ENCODE data around the gene ACACA. TPM values are rescaled to one million over a fixed set of nuclear protein-coding genes. Genes with fewer than 3 reads are reported as not detected.
"Not testable (repeated sequence)": the region's sequence is repeated elsewhere in the genome, so short reads cannot be mapped to it uniquely, and the experiment has no call there.

ACACA gene
- total RNA-seq, 1 donor from 2014 or later, result 62.5 TPM

DNA sequence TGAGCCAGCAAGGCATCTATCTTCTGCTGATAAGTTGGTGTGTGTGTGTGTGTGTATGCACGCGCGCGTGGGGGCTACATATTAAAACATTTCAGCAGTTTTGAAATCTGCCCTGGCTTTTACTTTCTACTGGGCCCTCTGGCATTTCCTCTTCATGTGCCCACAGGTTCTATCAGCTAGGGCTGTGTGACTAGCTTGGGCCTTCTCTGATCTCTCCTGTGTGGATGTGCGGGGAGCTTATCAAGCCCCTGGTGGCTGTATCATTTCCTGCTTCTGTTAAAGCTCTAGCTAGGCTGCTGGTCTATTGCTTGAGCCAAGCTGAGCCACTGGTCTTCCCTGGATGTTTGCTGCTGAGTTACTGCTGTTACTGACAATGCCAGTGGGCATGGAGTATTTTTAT lies 325.3 kb downstream of the ACACA start:
- intact Hi-C loops (cut with micrococcal nuclease), result no loop called here

DNA sequence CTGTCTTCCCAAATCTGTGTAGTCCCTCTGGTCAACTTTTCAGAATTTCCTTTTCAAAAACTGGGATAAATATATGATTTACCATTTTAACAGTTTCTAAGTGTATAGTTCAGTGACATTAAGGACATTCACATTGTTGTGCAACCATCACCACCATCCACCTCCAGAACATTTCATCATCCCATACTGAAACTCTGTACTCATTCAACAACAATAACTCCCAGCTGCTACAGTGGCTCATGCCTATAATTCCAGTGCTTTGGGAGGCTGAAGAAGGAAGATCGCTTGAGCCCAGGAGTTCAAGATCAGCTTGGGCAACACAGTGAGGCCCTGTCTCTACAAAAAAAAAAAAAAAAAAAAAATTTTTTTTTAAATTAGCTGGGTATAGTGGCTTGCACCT lies 326.9 kb downstream of the ACACA start:
- intact Hi-C loops (cut with micrococcal nuclease), result no loop called here

DNA sequence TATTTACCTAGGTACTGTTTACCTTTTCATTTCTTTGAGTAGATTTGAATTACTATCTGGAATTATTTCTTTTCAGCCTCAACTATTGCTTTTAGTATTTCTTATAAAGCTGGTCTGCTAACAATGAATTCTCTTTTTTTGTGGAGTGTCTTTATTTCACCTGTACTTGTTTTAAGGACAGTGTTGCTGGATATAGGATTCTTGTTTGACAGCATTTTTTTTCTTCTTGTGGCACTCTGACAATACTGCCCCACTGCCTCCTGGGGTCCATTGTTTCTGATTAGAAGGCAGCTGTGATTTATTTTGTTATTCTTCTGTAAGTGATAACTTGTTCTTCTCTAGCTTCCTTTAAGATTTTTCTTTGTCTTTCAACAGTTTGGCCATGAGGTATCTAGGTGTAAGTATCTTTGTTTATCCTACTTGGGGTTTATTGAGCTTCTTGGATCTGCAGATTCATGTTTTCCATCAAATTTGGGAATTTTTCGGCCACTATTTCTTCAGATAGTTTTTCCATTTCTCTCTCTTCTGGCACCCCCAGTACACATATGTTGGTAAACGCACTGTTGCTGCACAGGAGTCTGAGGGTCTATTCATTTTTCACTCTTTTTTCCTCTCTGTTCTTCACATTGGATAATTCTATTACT lies 327.4 kb downstream of the ACACA start:
- intact Hi-C loops (cut with micrococcal nuclease), result no loop called here

DNA sequence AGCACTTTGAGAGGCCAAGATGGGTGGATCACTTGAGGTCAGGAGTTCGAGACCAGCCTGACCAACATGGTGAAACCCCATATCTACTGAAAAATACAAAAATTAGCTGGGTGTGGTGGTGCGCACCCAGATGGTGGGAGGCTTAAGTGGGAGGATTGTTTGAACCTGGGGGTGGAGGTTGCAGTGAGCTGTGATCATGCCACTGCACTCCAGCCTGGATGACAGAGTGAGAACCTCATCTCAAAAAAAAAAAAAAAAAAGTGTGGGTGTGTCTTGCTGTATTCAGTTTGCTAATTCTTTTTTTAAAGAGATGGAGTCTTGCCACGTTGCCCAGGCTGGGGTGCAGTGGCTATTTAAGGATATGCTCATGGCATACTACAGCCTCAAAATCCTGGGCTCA lies 333.2 kb downstream of the ACACA start:
- intact Hi-C loops (cut with micrococcal nuclease), result not testable (repeated sequence)

DNA sequence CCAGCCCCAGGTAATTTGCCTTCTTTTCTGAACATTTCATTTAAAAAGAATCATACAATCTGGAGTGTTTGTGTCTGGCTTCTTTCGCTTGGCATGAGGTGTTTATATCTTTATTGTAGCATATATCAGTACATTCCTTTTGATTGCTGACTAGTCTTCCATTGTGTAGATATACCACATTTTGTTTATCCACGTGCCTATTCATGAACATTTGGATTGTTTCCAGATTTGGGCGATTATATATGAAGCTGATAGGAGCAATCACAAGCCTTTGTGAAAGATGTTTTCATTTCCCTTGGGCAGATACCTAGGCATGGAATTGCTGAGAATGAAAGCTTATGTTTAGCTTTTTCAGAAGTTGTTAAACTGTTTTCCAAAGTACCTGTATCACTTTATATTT lies 337.5 kb downstream of the ACACA start:
- intact Hi-C loops (cut with micrococcal nuclease), result no loop called here

DNA sequence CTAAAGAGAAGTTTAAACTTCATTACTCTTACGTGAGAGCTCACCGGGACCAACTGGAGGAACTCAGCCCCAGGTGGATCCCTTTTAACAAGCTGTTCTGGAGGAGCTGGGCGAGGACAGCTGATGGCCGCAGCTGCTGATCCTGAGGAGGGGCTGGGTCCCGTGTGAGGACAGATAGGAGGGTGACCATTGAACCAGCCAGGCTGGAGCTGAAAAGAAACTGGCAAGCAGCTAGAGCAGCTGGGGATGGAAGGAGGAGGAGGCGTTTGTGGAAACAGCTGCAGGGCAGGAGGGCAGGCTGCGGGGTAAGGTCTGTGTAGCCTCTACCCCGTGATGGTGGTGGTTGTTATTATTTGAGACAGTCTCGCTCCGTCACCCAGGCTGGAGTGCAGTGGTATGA lies 338.4 kb downstream of the ACACA start:
- intact Hi-C loops (cut with micrococcal nuclease), result no loop called here

DNA sequence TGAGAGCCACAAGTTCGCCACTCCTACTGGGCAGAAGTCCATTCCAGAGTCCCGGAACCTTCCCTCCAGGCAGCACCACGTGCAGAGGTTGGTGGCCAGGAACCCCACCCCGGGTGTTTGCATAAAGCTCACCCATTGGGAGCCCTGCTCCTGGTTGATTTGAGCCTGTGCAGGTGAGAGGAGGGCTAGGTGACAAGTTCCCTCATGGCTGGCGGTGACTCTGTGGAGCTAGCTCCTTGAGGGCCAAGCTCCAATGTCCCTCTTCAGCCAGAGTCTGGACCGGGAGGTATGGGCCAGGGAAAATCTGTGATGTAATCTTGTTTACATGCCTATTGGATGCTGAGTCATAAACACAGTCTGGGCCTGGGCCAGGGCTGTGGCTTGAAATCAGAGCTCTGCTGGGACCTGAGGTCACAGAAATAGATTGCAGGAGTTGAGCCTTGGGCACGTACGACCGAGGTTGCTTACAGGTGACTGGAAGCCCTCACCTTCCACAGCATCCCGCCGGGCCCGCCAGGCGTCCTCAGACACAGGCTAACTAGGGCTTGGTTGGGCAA lies 339.0 kb downstream of the ACACA start:
- intact Hi-C loops (cut with micrococcal nuclease), result no loop called here

DNA sequence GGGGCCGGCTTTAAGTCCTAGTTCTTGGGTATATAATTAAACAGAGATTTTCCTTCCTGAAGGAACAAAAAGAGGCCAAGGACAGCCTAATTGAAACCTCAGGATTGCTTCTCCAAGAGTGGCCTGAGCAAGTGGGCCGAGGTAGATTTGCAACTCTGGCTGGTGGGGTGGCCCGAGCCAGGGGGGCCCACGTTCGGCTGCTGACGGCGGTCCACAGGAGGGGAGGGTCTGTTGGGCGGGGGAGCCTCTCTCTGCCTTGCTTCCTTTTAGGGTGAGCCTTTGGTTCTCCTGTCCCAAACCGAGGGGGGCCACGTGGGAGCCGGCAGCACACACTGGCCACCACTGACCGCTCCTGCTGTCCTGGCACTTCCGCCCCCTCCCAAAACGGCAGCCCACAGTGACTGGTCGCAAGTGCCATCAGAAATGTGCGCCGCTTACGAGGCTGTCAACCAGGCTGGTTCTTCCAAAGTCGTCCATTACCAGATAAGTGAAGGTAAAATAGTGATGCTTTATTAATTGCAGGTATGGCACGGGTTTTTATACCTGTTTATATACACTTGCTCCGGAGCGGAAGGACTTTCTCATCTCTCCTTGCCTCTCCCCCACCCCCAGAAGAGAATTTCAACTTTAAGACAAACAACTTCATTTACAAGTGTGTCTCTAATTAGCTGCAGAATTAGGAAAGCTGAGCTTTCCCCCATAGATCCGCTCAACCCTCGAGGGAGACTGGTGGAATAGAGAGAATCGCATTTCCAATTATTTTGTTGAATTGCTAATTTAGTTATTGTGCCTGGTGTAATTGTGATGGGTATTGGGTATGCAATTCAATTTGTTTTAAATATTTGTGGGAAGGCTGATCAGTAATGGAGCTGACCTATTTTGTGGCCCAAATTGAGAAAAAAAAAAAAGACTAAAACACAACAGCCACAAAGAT lies 340.0 kb downstream of the ACACA start:
- intact Hi-C loops (cut with micrococcal nuclease), result no loop called here

DNA sequence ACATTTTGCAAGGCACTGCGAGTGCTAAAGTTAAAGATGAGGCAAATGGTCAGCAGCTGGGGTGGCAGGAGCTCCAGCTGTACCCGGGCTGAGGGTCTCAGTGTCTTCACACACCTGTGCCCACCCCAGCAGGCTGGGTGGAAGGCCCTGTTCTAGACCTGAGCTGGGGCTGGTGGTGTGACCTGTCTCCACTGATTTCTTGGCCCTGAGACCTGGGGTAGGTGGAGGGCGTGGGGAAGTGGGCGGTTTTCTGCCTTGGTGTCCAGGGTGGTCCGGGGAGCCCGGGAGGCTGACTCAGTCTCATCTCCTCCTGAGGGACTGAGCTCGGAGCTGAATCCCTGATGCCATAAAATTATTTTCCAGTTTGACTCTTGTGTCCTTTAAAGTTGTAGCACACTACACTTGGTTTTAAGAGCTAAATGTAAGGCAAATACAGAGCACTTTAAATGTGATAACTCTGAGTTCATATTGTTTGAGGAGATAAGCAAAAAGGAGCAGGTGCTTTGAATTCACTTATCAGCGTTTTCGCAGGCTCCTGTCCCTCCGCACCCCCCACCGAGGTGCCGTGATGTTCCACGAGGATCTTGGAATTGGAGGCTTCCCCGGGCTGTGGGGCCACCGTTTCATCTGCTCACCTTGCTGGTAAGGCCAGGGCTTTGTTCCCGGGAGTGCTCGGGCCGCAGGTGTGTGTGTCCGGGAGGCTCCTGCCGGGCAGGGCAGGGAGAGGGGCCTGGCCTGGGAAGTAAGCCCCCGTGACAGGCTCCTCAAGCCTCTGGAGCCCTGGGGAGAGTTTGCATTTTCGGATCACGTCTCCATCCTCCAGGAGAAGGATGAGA lies 340.9 kb downstream of the ACACA start:
- intact Hi-C loops (cut with micrococcal nuclease), result no loop called here

DNA sequence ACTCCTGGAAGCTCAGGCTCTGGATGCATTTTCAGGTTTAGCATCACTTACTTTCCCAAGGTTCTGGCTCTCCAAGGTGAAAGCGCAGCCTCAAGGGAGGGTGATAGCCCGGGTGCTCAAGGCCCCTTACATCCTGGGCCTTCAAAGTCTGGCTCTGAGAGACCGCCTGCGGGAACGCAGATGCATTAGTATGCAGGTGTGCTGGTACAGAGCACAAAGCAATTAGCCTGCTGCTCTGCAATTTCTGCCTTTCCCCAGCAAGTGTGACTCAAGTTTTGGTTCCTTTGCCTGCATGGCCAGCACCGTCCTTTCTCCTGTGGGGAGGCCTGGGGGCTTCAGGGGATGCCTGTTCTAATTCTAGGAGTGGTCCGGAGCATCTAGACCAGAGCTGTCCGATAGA lies 341.7 kb downstream of the ACACA start:
- intact Hi-C loops (cut with micrococcal nuclease), result no loop called here

DNA sequence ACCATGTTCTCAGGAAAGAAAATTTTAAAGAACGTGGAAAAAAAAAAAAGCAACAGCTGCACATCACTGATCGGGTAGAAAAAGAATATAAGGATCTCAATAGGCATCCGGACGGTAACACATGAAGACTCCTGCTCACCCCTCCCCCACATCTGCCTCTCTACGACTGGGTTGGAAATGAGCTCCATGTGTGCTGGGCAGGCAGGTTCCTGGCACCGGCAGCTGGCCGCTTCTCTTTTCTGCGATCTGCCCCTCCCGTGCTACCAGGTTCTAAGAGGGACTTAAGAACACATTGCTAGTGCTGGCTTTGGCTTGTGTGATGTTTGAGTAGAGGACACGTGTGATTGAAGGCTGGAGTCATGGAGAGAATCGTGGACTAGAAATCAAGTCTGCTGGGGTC lies 342.4 kb downstream of the ACACA start:
- intact Hi-C loops (cut with micrococcal nuclease), result no loop called here

DNA sequence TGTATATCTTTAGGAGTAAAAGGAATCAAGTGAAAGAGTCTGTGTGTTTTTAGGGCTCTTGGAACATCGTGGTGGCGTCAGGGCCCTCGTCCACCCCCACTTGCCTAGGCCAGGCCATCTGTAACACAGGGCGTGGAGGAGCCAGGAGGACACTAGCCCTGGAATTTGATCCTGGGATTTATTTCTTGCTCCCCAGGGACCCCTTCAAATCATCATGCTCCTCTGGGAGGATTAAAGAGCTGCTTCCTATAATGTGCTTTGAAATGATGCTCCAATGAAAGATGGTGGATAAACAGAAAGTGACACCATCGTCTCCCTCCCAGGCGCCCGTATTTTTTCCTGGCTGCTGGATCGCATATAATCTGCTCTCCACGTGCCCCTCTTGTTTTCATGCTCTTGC lies 344.6 kb downstream of the ACACA start:
- intact Hi-C loops (cut with micrococcal nuclease), result no loop called here

DNA sequence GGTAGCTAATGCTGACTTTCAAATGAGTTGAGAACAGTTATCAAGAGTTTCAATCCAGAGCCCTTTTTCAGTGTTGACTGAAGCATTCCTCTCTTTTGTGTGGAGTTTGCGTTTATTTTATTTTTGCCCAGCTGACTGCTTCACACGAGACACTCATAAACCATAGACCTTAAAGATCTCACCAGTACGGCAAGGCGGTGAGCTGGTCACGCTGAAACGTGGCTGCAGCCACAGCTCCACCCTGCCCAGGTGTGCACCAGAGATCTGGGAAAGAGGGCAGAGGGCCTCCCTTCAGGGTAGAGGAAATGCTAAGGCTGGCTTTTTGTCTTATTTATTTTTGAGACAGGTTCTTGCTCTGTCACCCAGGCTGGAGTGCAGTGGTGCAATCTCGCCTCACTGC lies 345.7 kb downstream of the ACACA start:
- intact Hi-C loops (cut with micrococcal nuclease), result no loop called here

DNA sequence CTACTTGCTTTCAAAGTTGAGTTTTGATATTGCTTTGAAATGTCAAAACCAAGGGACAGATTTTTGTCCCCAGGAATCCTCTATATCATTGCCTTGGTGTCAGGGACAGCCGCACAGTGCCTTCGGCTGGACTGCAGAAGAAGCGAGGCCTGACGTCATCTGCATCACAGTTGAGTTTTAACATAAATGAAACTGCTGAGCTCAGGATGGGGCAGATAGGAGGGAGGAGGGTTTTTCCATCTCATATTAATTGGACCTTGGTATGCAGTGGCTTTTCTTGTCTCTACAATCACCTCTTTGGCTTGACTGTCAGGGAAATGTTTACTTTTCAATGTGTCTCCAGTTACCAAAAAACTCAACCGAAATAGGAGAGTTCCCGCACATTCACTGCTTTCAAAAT lies 346.5 kb downstream of the ACACA start:
- intact Hi-C loops (cut with micrococcal nuclease), result no loop called here

DNA sequence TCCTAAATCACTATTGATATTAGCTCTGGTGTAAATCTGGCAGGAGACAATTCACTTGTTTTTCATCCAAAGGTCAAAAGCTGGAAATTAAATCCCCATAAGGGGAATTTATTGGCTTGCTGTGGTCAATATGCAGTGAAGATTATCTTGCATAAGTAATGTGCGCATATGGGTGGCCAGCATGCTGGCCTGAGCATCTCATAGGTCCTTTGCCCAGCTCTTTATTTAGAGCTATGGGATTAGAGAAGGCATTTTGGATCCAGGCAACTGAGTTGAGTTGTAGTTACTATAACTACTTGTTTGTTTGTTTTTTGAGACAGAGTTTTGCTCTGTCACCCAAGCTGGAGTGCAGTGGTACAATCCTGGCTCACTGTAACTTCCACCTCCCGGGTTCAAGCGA lies 347.1 kb downstream of the ACACA start:
- intact Hi-C loops (cut with micrococcal nuclease), result no loop called here

DNA sequence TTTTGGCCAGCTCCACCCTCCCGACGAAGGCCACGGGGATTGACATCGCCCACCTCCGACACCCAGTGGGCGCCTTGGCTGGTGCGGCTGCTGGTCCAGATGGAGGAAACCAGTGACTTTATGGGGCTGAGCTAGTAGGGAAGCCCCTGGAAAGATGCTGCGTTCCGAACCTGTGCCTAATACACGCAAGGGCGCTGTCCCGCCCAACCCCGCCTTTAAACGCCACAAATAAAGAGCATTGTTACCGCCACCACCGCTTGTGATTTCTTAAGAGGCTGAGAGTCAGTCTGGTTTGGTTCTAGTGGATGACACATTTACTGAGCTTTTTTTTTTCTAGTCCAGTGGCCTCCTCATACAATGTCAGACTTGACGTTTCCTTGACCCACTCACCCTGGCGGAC lies 350.0 kb downstream of the ACACA start:
- intact Hi-C loops (cut with micrococcal nuclease), result no loop called here

DNA sequence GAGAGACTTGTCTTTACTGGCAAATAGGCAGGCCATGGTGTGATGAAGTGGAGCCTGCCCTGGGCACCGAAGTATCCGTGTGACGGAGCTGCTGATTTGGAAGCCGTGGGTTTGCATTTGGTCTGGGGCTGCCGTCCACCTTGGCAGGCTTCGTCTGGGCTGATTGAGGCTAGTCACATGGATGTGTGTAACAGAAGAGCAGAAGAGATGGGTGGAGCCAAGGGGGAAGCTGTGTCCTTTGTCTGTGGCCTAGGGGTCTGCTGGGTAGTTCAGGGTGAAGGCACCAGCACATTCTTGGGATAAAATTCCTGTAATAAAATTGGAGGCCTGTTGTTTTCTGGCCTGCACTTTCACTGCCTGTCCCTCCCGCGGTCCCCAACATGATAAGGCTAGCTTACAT lies 351.7 kb downstream of the ACACA start:
- intact Hi-C loops (cut with micrococcal nuclease), result no loop called here

DNA sequence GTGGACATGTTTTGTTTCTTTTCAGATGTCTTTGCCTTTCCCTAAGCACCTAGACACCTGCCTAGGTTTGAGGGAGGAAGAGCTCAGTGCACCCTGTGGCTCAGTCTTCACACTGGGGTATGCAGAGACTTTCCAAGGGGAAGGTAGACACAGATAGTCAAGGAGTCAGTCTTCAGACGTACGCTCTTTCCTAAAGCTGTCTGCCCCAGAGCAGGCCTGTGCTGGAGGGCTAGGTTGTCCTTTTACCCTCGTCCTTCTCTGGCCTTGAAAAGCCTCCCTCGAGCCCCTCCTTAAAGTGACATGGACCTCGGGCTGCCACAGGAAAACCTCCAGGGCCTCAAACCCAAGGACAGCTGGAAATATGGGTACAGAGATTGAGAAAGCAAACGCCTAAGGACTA lies 354.2 kb downstream of the ACACA start:
- intact Hi-C loops (cut with micrococcal nuclease), result no loop called here

DNA sequence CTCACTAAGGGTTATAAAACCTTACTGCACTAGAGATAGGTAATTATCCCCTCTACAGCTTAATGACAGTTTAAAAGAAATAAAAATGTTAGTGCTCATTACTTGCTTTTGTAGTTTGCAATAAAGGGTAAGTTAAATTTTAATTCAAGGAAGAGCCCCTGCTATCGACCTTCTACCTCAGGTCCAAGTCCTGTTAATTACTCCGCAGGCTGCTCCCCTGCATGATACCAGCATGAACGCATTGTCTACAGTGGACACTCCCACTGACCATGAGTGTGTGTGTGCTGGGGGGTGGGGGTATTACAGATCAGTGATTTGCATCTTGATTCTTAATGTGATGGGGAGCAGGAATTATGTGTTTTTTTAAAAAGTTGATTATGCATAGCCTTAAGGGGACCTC lies 354.8 kb downstream of the ACACA start:
- intact Hi-C loops (cut with micrococcal nuclease), result no loop called here

DNA sequence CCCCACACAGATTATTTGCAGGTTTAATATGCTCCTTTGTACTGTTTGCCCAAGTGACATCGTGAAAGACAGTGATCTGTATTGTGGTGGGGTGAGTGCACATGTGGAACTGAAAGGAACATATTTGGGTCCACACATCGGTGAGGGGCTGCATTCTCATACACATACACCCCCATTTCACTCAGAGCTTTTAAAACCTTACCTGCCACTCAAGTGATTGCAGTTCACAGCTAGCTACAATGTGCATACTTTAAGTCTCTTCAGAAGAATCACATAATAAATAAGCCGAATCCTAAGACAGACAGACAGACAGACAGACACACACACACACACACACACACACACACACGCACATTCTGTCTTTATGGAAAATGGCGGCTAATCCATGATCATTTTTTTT lies 355.3 kb downstream of the ACACA start:
- intact Hi-C loops (cut with micrococcal nuclease), result no loop called here

DNA sequence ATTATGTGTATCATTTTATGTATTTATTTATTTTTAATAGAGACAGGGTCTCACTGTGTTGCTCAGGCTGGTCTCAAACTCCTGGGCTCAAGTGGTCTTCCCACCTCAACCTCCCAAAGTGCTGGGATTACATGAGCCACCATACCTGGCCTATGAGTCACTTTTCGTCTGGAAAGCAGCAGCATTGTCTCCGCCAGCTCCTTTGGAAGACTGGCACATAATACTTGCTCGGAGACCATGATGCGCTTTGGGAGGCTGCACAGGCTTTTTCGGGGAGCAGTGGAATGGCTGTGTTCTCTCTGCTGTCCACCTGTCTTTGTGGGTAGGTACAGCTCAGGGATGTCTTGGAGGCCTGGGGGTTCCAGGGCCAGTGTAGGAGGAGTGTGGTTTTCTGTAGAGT lies 355.7 kb downstream of the ACACA start:
- intact Hi-C loops (cut with micrococcal nuclease), result no loop called here

DNA sequence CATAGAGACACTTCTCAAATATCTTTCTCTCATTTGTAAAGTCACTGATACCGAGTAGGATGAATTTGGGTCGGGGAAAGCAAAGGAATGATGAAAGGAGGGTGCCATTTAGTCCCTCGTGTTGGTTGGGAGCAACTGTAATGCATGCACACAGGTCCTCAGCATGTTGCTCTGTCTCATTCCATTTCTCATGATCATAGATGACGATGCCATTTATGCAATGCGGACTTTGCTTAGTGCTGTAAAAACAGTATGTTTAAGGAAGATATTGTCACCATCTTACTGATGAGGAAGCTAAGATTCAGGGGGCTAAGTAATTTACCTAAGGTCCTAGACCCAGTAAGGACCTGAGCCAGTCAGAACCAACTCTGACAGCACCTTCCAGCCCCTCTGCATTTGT lies 357.8 kb downstream of the ACACA start:
- intact Hi-C loops (cut with micrococcal nuclease), result loop anchor here (5.0 to 10.0 kb wide), 3 partner anchors 82 to 344 kb away; no protein-coding TSS in a partner anchor

Measured in T-helper 2 cell treated with Interferon-gamma antibody and Interleukin-4, amounts not matched to agents 100 ng/mL and 5 ng/mL, for 36 hours (primary cell).